Stomach (tissue), 4 donors: ENCODE results near the gene ARHGAP26.

Experiments used
- POLR2A ChIP-seq, 4 donors: fragments of 450-650 bp; IDR thresholded peaks; one replicate each; pipeline ENCODE4 v1.6.1; 2016; ENCODE audit warnings: antibody characterized with exemption in 4 of 4, control low read depth in 2 of 4, mild to moderate bottlenecking in 1 of 4, moderate library complexity in 1 of 4
- POLR2AphosphoS5 ChIP-seq, 3 donors: sonication (generic); formaldehyde crosslinking; IDR thresholded peaks; one replicate each; pipeline ENCODE4 v1.6.1; 2016; ENCODE audit warnings: antibody characterized with exemption in 3 of 3
- TF ChIP-seq, protein P1 (sequence below), 7 experiments: fragments of 450-650 bp in 4 of 7; fragments of 200-600 bp in 3 of 7; sonication (generic) in 3 of 7; IDR thresholded peaks; one replicate each; pipeline ENCODE4 v1.5.1; 2016 to 2019; ENCODE audit warnings: antibody characterized with exemption in 7 of 7, control low read depth in 2 of 7, mild to moderate bottlenecking in 1 of 7

DNA sequence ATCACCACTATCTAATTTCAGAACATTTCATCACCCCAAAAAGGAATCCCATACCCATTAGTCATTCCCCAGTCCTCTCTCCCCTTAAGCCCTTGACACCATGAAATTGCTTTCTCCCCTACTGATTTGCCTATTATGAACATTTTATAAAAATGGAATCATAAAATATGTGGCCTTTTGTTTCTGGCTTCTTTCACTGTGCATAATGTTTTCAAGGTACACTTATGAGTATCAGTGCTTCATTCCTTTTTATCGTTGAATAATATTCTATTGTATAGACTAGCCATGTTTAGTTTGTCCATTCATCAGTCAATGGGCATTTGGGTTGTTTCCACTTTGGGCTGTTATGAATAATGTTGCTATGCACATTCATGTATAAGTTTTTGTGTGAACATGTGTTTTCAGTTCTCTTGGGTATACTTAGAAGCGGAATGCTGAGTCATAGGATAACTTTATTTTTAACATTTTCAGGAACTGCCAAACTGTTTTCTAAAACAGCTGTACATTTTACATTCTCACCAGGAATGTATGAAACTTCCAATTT, 43.9 kb upstream of the ARHGAP26 start:
- TF ChIP-seq, protein P1, sequence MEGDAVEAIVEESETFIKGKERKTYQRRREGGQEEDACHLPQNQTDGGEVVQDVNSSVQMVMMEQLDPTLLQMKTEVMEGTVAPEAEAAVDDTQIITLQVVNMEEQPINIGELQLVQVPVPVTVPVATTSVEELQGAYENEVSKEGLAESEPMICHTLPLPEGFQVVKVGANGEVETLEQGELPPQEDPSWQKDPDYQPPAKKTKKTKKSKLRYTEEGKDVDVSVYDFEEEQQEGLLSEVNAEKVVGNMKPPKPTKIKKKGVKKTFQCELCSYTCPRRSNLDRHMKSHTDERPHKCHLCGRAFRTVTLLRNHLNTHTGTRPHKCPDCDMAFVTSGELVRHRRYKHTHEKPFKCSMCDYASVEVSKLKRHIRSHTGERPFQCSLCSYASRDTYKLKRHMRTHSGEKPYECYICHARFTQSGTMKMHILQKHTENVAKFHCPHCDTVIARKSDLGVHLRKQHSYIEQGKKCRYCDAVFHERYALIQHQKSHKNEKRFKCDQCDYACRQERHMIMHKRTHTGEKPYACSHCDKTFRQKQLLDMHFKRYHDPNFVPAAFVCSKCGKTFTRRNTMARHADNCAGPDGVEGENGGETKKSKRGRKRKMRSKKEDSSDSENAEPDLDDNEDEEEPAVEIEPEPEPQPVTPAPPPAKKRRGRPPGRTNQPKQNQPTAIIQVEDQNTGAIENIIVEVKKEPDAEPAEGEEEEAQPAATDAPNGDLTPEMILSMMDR (IDR thresholded peaks at IDR 0.05): no peak
- TF ChIP-seq POLR2A (IDR thresholded peaks at IDR 0.05) (no peak), POLR2AphosphoS5 (IDR thresholded peaks at IDR 0.05) (no peak)
